GM23338 (cell line): Measurements from ENCODE around the gene ACTR5. TPM values are rescaled to one million over a fixed set of nuclear protein-coding genes. Genes with fewer than 3 reads are reported as not detected.

Source experiments
- ATAC-seq: fragments of 200-7000 bp; cut with Tn5 transposase; 3 replicates; pipeline ENCODE4 v1.9.1; 2020
- DNase-seq: peaks from one replicate; pipeline ENCODE4 v3.0.0-alpha.2; 2015; ENCODE audit warnings: low spot score
- H2AFZ ChIP-seq: fragments of 200-600 bp; sonication (generic); 2 replicates; pipeline ENCODE4 v1.8.0; 2016; ENCODE audit warnings: antibody characterized with exemption, mild to moderate bottlenecking, moderate library complexity
- H3F3A ChIP-seq: fragments of 200-600 bp; sonication (generic); replicated peaks from 2 replicates; pipeline ENCODE4 v1.8.0; 2017; ENCODE audit warnings: antibody characterized with exemption, mixed run types, low read depth
- H3K27ac ChIP-seq: fragments of 200-600 bp; sonication (generic); 2 replicates; pipeline ENCODE4 v1.6.1; 2016; ENCODE audit warnings: low read depth
- H3K27me3 ChIP-seq: fragments of 200-600 bp; sonication (generic); 2 replicates; pipeline ENCODE4 v1.8.0; 2016; ENCODE audit warnings: mild to moderate bottlenecking, mixed run types, moderate library complexity; ENCODE audit not compliant: insufficient read depth
- H3K36me3 ChIP-seq: fragments of 200-600 bp; sonication (generic); 2 replicates; pipeline ENCODE4 v1.8.0; 2016; ENCODE audit warnings: mild to moderate bottlenecking; ENCODE audit not compliant: insufficient read depth
- H3K4me1 ChIP-seq: fragments of 200-600 bp; sonication (generic); 2 replicates; pipeline ENCODE4 v1.8.0; 2016; ENCODE audit warnings: mild to moderate bottlenecking, moderate library complexity; ENCODE audit not compliant: insufficient read depth
- H3K4me2 ChIP-seq: fragments of 200-600 bp; sonication (generic); 2 replicates; pipeline ENCODE4 v1.7.1; 2017; ENCODE audit warnings: mixed run types
- H3K4me3 ChIP-seq: fragments of 200-600 bp; sonication (generic); 2 replicates; pipeline ENCODE4 v1.6.1; 2016; ENCODE audit warnings: mixed run types
- H3K79me2 ChIP-seq: fragments of 200-600 bp; sonication (generic); replicated peaks from 2 replicates; pipeline ENCODE4 v1.8.0; 2017; ENCODE audit warnings: mild to moderate bottlenecking; ENCODE audit not compliant: insufficient read depth
- H3K9me2 ChIP-seq: fragments of 200-600 bp; sonication (generic); 2 replicates; pipeline ENCODE4 v1.8.0; 2017; ENCODE audit not compliant: insufficient read depth
- H4K20me1 ChIP-seq: fragments of 200-600 bp; sonication (generic); replicated peaks from 2 replicates; pipeline ENCODE4 v1.8.0; 2017; ENCODE audit warnings: mild to moderate bottlenecking; ENCODE audit not compliant: insufficient read depth
- H3K27ac Mint-ChIP-seq: 2 replicates; pipeline ENCODE4 v1.8.0; 2020; ENCODE audit warnings: inconsistent platforms, mild to moderate bottlenecking, moderate library complexity, mixed read lengths
- H3K27me3 Mint-ChIP-seq: 3 replicates; pipeline ENCODE4 v1.8.0; 2022; ENCODE audit warnings: low read depth, mild to moderate bottlenecking, moderate library complexity, mixed read lengths, inconsistent platforms; ENCODE audit not compliant: insufficient read depth, poor library complexity
- H3K36me3 Mint-ChIP-seq: 3 replicates; pipeline ENCODE4 v1.8.0; 2021; ENCODE audit warnings: low read depth, mild to moderate bottlenecking, inconsistent platforms, moderate library complexity, mixed read lengths
- H3K4me1 Mint-ChIP-seq: 3 replicates; pipeline ENCODE4 v1.8.0; 2020; ENCODE audit warnings: mild to moderate bottlenecking, inconsistent platforms, mixed read lengths
- H3K4me3 Mint-ChIP-seq: 3 replicates; pipeline ENCODE4 v1.8.0; 2021; ENCODE audit warnings: moderate library complexity, mild to moderate bottlenecking, inconsistent platforms, mixed read lengths
- H3K9me3 Mint-ChIP-seq: 3 replicates; pipeline ENCODE4 v1.8.0; 2020; ENCODE audit warnings: moderate library complexity, mild to moderate bottlenecking, inconsistent platforms, mixed read lengths
- CREB1 ChIP-seq: fragments of 250-450 bp; sonication (Bioruptor Pico); IDR thresholded peaks from 2 replicates; pipeline ENCODE4 v1.5.0; 2020; ENCODE audit warnings: low read depth, mild to moderate bottlenecking, moderate library complexity
- CTCF ChIP-seq, 2 experiments: fragments of 200-600 bp in 1 of 2; sonication (generic) in 1 of 2; conservative IDR thresholded peaks; 2 replicates each; pipeline versions ENCODE4 v1.5.1 to v1.6.1; 2016 to 2017; ENCODE audit warnings: antibody characterized with exemption in 2 of 2, low read depth in 2 of 2, mild to moderate bottlenecking in 2 of 2, moderate library complexity in 1 of 2
- ETS1 ChIP-seq: IDR thresholded peaks from 2 replicates; pipeline ENCODE4 v1.6.1; 2016; ENCODE audit warnings: antibody characterized with exemption
- EZH2 ChIP-seq: fragments of 200-600 bp; sonication (generic); IDR thresholded peaks from one replicate; pipeline ENCODE4 v1.8.0; 2017; ENCODE audit warnings: antibody characterized with exemption, mild to moderate bottlenecking, low read depth; ENCODE audit not compliant: unreplicated experiment
- EZH2phosphoT487 ChIP-seq: fragments of 200-600 bp; sonication (generic); IDR thresholded peaks from one replicate; pipeline ENCODE4 v1.8.1; 2018; ENCODE audit warnings: antibody characterized with exemption; ENCODE audit not compliant: unreplicated experiment
- JUNB ChIP-seq: IDR thresholded peaks from one replicate; pipeline ENCODE4 v1.6.1; 2016; ENCODE audit warnings: antibody characterized with exemption; ENCODE audit not compliant: unreplicated experiment
- NANOG ChIP-seq: IDR thresholded peaks from 2 replicates; pipeline ENCODE4 v1.6.1; 2016; ENCODE audit warnings: antibody characterized with exemption, borderline replicate concordance
- POLR2AphosphoS5 ChIP-seq: IDR thresholded peaks from 2 replicates; pipeline ENCODE4 v1.6.1; 2016; ENCODE audit warnings: antibody characterized with exemption, low read depth
- STAT1 ChIP-seq: IDR thresholded peaks from one replicate; pipeline ENCODE4 v1.6.1; 2016; ENCODE audit warnings: antibody characterized with exemption; ENCODE audit not compliant: unreplicated experiment
- ZNF114 ChIP-seq: fragments of 250-450 bp; sonication (Bioruptor Pico); IDR thresholded peaks from 2 replicates; pipeline ENCODE4 v1.5.0; 2020; ENCODE audit warnings: mild to moderate bottlenecking, moderate library complexity
- ZNF331 ChIP-seq: fragments of 250-450 bp; sonication (Bioruptor Pico); IDR thresholded peaks from 2 replicates; pipeline ENCODE4 v1.5.0; 2020; ENCODE audit warnings: low read depth, mild to moderate bottlenecking, moderate library complexity
- polyA plus RNA-seq: library from polyadenylated mRNA; unstranded; fragments of >200 nt; fragmentation: Nextera tagmentation; extraction: Ambion mirVana; gene quantifications from 2 replicates; pipeline ENCODE4 v1.2.1, GENCODE V29; 2016
- total RNA-seq: library from RNA; depleted of rRNA; stranded (reverse); fragments of >200 nt; shearing (Covaris generic); gene quantifications from 2 replicates; pipeline ENCODE4 v1.2.3, GENCODE V29; 2014
- TF ChIP-seq, protein P1 (sequence below): fragments of 250-450 bp; sonication (Bioruptor Pico); IDR thresholded peaks from 2 replicates; pipeline ENCODE4 v1.5.0; 2020; ENCODE audit warnings: mild to moderate bottlenecking, moderate library complexity
- TF ChIP-seq, protein P2 (sequence below): IDR thresholded peaks from one replicate; pipeline ENCODE4 v1.6.1; 2018; ENCODE audit warnings: antibody characterized with exemption; ENCODE audit not compliant: unreplicated experiment

Gene ACTR5
- total and polyA plus RNA-seq, 2 experiments from 2014 or later, result 8.4 to 21.8 TPM

DNA sequence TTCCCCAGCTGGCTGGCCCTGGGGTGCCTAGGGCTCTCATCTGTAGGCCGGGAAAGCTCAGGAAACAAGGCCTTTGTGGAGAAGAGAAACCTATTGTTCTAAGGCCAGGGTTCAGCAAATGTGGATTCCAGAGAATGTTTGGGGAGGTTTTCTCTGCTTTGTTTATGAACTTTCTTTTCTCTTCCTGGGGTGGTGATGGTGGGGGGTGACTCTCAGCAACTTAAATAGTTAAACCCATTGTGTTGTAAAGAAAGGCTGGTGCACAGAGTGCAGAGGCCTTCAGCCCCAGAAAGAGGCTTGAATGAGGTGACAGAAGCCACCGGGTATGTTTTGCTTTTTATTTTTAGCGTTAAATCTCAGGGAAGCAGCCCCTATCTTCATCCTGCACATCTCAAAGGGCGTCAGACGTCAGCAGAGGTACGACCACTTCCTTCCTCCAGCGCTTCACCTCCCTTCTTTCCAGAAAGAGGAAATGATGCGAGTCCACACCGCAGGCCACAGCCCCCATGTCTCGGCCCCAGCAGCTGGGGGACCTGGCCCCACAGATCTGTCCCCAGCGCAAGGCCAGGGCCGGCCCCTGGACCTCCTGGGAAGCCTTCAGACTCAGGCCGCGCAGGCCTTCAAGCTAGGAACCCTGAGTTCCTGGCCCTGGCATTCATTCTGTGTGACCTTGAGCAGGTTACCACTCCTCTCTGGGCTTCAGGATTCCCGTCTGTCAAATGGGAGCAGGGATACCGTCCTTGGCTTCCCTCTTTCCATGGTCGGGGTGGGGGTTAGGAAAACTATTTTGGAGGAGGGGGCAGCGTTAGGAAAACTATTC is 56.6 kb downstream of the ACTR5 start:
- Histone ChIP-seq H4K20me1 (peaks cover 8% of the 10 kb centered on the region; the same call in 1 of the 2 replicates), H3K4me2 (peak overlapping the region; percentile 73), H3K79me2 (peaks cover 9% of the 10 kb centered on the region; the same call in 1 of the 2 replicates), H3K36me3 (no peaks in the 10 kb centered on the region), H3K4me3 (peak overlapping the region; percentile 91), H3F3A (peaks cover 5% of the 10 kb centered on the region; the same call in 1 of the 2 replicates), H3K9me2 (no peaks in the 10 kb centered on the region), H3K27me3 (peaks cover 19% of the 10 kb centered on the region), H3K4me1 (peaks cover 16% of the 10 kb centered on the region), H2AFZ (peak overlapping the region; percentile 19), H3K27ac (peak overlapping the region; percentile 86)
- Mint-ChIP-seq H3K27me3 (peaks cover 28% of the 10 kb centered on the region), H3K27ac (peak overlapping the region; percentile 95), H3K36me3 (no peaks in the 10 kb centered on the region; the same call in 2 of the 3 replicates), H3K4me1 (peaks cover 35% of the 10 kb centered on the region), H3K9me3 (no peaks in the 10 kb centered on the region), H3K4me3 (peak overlapping the region; percentile 82)
- DNase-seq (peak; percentile 91), ATAC-seq (peak; percentile 47)
- no peak for TF ChIP-seq POLR2AphosphoS5
- TF ChIP-seq, protein P1, sequence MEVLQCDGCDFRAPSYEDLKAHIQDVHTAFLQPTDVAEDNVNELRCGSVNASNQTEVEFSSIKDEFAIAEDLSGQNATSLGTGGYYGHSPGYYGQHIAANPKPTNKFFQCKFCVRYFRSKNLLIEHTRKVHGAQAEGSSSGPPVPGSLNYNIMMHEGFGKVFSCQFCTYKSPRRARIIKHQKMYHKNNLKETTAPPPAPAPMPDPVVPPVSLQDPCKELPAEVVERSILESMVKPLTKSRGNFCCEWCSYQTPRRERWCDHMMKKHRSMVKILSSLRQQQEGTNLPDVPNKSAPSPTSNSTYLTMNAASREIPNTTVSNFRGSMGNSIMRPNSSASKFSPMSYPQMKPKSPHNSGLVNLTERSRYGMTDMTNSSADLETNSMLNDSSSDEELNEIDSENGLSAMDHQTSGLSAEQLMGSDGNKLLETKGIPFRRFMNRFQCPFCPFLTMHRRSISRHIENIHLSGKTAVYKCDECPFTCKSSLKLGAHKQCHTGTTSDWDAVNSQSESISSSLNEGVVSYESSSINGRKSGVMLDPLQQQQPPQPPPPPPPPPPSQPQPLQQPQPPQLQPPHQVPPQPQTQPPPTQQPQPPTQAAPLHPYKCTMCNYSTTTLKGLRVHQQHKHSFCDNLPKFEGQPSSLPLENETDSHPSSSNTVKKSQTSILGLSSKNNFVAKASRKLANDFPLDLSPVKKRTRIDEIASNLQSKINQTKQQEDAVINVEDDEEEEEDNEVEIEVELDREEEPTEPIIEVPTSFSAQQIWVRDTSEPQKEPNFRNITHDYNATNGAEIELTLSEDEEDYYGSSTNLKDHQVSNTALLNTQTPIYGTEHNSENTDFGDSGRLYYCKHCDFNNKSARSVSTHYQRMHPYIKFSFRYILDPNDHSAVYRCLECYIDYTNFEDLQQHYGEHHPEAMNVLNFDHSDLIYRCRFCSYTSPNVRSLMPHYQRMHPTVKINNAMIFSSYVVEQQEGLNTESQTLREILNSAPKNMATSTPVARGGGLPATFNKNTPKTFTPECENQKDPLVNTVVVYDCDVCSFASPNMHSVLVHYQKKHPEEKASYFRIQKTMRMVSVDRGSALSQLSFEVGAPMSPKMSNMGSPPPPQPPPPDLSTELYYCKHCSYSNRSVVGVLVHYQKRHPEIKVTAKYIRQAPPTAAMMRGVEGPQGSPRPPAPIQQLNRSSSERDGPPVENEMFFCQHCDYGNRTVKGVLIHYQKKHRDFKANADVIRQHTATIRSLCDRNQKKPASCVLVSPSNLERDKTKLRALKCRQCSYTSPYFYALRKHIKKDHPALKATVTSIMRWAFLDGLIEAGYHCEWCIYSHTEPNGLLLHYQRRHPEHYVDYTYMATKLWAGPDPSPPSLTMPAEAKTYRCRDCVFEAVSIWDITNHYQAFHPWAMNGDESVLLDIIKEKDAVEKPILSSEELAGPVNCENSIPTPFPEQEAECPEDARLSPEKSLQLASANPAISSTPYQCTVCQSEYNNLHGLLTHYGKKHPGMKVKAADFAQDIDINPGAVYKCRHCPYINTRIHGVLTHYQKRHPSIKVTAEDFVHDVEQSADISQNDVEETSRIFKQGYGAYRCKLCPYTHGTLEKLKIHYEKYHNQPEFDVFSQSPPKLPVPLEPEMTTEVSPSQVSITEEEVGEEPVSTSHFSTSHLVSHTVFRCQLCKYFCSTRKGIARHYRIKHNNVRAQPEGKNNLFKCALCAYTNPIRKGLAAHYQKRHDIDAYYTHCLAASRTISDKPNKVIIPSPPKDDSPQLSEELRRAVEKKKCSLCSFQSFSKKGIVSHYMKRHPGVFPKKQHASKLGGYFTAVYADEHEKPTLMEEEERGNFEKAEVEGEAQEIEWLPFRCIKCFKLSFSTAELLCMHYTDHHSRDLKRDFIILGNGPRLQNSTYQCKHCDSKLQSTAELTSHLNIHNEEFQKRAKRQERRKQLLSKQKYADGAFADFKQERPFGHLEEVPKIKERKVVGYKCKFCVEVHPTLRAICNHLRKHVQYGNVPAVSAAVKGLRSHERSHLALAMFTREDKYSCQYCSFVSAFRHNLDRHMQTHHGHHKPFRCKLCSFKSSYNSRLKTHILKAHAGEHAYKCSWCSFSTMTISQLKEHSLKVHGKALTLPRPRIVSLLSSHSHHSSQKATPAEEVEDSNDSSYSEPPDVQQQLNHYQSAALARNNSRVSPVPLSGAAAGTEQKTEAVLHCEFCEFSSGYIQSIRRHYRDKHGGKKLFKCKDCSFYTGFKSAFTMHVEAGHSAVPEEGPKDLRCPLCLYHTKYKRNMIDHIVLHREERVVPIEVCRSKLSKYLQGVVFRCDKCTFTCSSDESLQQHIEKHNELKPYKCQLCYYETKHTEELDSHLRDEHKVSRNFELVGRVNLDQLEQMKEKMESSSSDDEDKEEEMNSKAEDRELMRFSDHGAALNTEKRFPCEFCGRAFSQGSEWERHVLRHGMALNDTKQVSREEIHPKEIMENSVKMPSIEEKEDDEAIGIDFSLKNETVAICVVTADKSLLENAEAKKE, result peak; percentile 71
- TF ChIP-seq CTCF (conservative IDR thresholded peaks at IDR 0.05; ENCODE audit: low read depth in 2 of 2), result no peak
- TF ChIP-seq EZH2, result no peak
- TF ChIP-seq EZH2phosphoT487, result no peak
- TF ChIP-seq CREB1 (CRISPR knock-in tag), result 0 out of 2 replicates have a peak, but pooled peaks have one; percentile 9
- TF ChIP-seq ZNF331 (CRISPR knock-in tag), result no peak
- no peak for TF ChIP-seq STAT1
- no peak for TF ChIP-seq ZNF114
- TF ChIP-seq, protein P2, sequence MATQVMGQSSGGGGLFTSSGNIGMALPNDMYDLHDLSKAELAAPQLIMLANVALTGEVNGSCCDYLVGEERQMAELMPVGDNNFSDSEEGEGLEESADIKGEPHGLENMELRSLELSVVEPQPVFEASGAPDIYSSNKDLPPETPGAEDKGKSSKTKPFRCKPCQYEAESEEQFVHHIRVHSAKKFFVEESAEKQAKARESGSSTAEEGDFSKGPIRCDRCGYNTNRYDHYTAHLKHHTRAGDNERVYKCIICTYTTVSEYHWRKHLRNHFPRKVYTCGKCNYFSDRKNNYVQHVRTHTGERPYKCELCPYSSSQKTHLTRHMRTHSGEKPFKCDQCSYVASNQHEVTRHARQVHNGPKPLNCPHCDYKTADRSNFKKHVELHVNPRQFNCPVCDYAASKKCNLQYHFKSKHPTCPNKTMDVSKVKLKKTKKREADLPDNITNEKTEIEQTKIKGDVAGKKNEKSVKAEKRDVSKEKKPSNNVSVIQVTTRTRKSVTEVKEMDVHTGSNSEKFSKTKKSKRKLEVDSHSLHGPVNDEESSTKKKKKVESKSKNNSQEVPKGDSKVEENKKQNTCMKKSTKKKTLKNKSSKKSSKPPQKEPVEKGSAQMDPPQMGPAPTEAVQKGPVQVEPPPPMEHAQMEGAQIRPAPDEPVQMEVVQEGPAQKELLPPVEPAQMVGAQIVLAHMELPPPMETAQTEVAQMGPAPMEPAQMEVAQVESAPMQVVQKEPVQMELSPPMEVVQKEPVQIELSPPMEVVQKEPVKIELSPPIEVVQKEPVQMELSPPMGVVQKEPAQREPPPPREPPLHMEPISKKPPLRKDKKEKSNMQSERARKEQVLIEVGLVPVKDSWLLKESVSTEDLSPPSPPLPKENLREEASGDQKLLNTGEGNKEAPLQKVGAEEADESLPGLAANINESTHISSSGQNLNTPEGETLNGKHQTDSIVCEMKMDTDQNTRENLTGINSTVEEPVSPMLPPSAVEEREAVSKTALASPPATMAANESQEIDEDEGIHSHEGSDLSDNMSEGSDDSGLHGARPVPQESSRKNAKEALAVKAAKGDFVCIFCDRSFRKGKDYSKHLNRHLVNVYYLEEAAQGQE, result no peak
- TF ChIP-seq ETS1, result no peak
- no peak for TF ChIP-seq JUNB
- TF ChIP-seq NANOG, result peak; percentile 39; the same call in 1 of the 2 replicates
